Transverse colon (tissue), 4 donors: Measurements from ENCODE around the gene HPCAL1. TPM values are rescaled to one million over a fixed set of nuclear protein-coding genes. Genes with fewer than 3 reads are reported as not detected.

Experiments
- DNase-seq: peaks from one replicate; pipeline ENCODE4 v3.0.0-alpha.2; 2019
- H3K27ac ChIP-seq, 4 donors: fragments of 200-600 bp; sonication (generic); 2 replicates each; pipeline ENCODE4 v1.5.1; 2016 to 2018; ENCODE audit warnings: inconsistent platforms in 4 of 4
- H3K27me3 ChIP-seq: fragments of 200-600 bp; sonication (generic); 2 replicates; pipeline ENCODE4 v1.5.1; 2017; ENCODE audit warnings: inconsistent platforms
- H3K36me3 ChIP-seq, 4 donors: fragments of 200-600 bp; sonication (generic); 2 replicates each; pipeline ENCODE4 v1.5.1; 2017 to 2019; ENCODE audit warnings: inconsistent platforms in 4 of 4
- H3K4me1 ChIP-seq, 4 donors: fragments of 200-600 bp; sonication (generic); 2 replicates each; pipeline ENCODE4 v1.5.1; 2017 to 2020; ENCODE audit warnings: inconsistent platforms in 4 of 4
- H3K4me3 ChIP-seq, 4 donors: fragments of 200-600 bp; sonication (generic); 1 replicate in 1 of 4; 2 replicates in 3 of 4; pipeline versions ENCODE4 v1.5.1 to v1.6.1; 2017 to 2019; ENCODE audit warnings: inconsistent platforms in 4 of 4
- H3K9me3 ChIP-seq, 2 donors: fragments of 200-600 bp; sonication (generic); 2 replicates each; pipeline ENCODE4 v1.5.1; 2017 to 2019; ENCODE audit warnings: inconsistent platforms in 2 of 2
- CTCF ChIP-seq, 5 experiments: fragments of 200-600 bp in 3 of 5; fragments of 450-650 bp in 2 of 5; sonication (generic) in 3 of 5; IDR thresholded peaks; 1 replicate in 2 of 5; 2 replicates in 3 of 5; pipeline ENCODE4 v1.5.1; 2016 to 2017; ENCODE audit warnings: antibody characterized with exemption in 5 of 5, inconsistent platforms in 3 of 5, mild to moderate bottlenecking in 2 of 5, moderate library complexity in 1 of 5
- EP300 ChIP-seq: sonication (generic); formaldehyde crosslinking; IDR thresholded peaks from one replicate; pipeline ENCODE4 v1.6.1; 2017; ENCODE audit warnings: antibody characterized with exemption, low read depth
- POLR2A ChIP-seq: fragments of 450-650 bp; IDR thresholded peaks from one replicate; pipeline ENCODE4 v1.6.1; 2016; ENCODE audit warnings: antibody characterized with exemption, mild to moderate bottlenecking, moderate library complexity
- POLR2AphosphoS5 ChIP-seq, 3 donors: sonication (generic); formaldehyde crosslinking; IDR thresholded peaks; one replicate each; pipeline ENCODE4 v1.6.1; 2016; ENCODE audit warnings: antibody characterized with exemption in 3 of 3
- WGBS, 2 donors: methylation state at CpG; one replicate each; pipeline ENCODE4 v1.1.5; 2018; ENCODE audit warnings: low coverage in 1 of 2; 5-methylcytosine and 5-hydroxymethylcytosine counted together
- in situ Hi-C, 4 donors: fragments of 200-750 bp; cut with MboI; loops; one replicate each; pipeline versions ENCODE4 v1.15.0 to v1.15.1; 2017; ENCODE audit warnings: low sequenced_read_pairs in 3 of 4, low pct_ligation_motif_present in 1 of 4, low pct_unique_long_range_greater_than_20kb in 1 of 4
- intact Hi-C: fragments of 100-400 bp; cut with DNase I; formaldehyde crosslinking; loops from one replicate; pipeline ENCODE4 v1.15.1; 2023; ENCODE audit warnings: low total_unique reads
- total RNA-seq, 4 donors: library from RNA; depleted of rRNA; stranded (reverse); fragments of >200 nt; gene quantifications; one replicate each; pipeline ENCODE4 v1.1.0, GENCODE V29; 2016

HPCAL1 gene
- total RNA-seq, 4 donors from 2014 or later: 88.9 to 221 (median 129) TPM

- Histone ChIP-seq H3K27me3 (no peaks in the 10 kb centered on the region), H3K4me1 (peaks cover 46 to 79% (median 61%) of the 10 kb centered on the region in 4 donors), H3K36me3 (no peaks in the 10 kb centered on the region), H3K9me3 (no peaks in the 10 kb centered on the region), H3K27ac (peak overlapping the region in 2 of 4 donors; percentile 46 to 81), H3K4me3 (no peak overlapping the region)
- intact Hi-C loops (loop anchor here (5.0 kb wide), 1 partner anchor 129 kb away; no protein-coding TSS in a partner anchor), in situ Hi-C loops (loop anchor here in 3 of 4 donors (10.0 to 25.0 kb wide), 3 partner anchors 124 to 274 kb away; no protein-coding TSS in a partner anchor)
- 60 to 77% methylated on average over 1 to 13 of the region's 13 CpGs for WGBS, 2 donors
- DNase-seq: no peak
- no peak for TF ChIP-seq EP300
- TF ChIP-seq POLR2A: no peak
- no peak for TF ChIP-seq CTCF (IDR thresholded peaks at IDR 0.05)
- TF ChIP-seq POLR2AphosphoS5 (IDR thresholded peaks at IDR 0.05): no peak
These were observed 108.2 kb downstream of the HPCAL1 start for GRCh38 chr2:10410823-10411437.

GRCh38 chr2:10411557-10411956, 108.9 kb downstream of the HPCAL1 start:
- peak overlapping the region in 1 of 4 donors; percentile 81 for H3K27ac ChIP-seq
- WGBS, 2 donors: 94% methylated on average over 8 of the region's 8 CpGs; no CpG with 5 or more reads in 1 of the 2 donors
- intact Hi-C loops (loop anchor here (5.0 kb wide), 1 partner anchor 129 kb away; no protein-coding TSS in a partner anchor), in situ Hi-C loops (loop anchor here in 3 of 4 donors (10.0 to 25.0 kb wide), 3 partner anchors 124 to 274 kb away; no protein-coding TSS in a partner anchor)
- H3K36me3 ChIP-seq: no peaks in the 10 kb centered on the region
- no peak overlapping the region for H3K4me3 ChIP-seq
- H3K9me3 ChIP-seq: no peaks in the 10 kb centered on the region
- H3K4me1 ChIP-seq: peaks cover 45 to 78% (median 57%) of the 10 kb centered on the region in 4 donors
- H3K27me3 ChIP-seq: no peaks in the 10 kb centered on the region
- TF ChIP-seq CTCF (IDR thresholded peaks at IDR 0.05) (no peak), POLR2A (no peak), EP300 (no peak), POLR2AphosphoS5 (IDR thresholded peaks at IDR 0.05) (no peak)
- DNase-seq: no peak

GRCh38 chr2:10412380-10412779, 109.7 kb downstream of the HPCAL1 start:
- 93% methylated on average over 3 of the region's 3 CpGs; no CpG with 5 or more reads in 1 of the 2 donors for WGBS, 2 donors
- peak overlapping the region; percentile 41 to 81 (median 61) for H3K27ac ChIP-seq
- H3K9me3 ChIP-seq: no peaks in the 10 kb centered on the region
- H3K36me3 ChIP-seq: no peaks in the 10 kb centered on the region
- in situ Hi-C loops: loop anchor here in 3 of 4 donors (10.0 to 25.0 kb wide), 3 partner anchors 125 to 275 kb away; no protein-coding TSS in a partner anchor
- no peak for TF ChIP-seq POLR2A
- TF ChIP-seq POLR2AphosphoS5 (IDR thresholded peaks at IDR 0.05): no peak
- no peak for TF ChIP-seq EP300
- no peak for TF ChIP-seq CTCF (IDR thresholded peaks at IDR 0.05)
- peak; percentile 53 for DNase-seq
- H3K4me3 ChIP-seq: no peak overlapping the region
- no peaks in the 10 kb centered on the region for H3K27me3 ChIP-seq
- intact Hi-C loops: loop anchor here (5.0 kb wide), 1 partner anchor 130 kb away; no protein-coding TSS in a partner anchor
- H3K4me1 ChIP-seq: peaks cover 37 to 74% (median 53%) of the 10 kb centered on the region in 4 donors

- DNase-seq: no peak
- no peak overlapping the region for H3K4me3 ChIP-seq
- H3K36me3 ChIP-seq: no peaks in the 10 kb centered on the region
- WGBS, 2 donors: 86 to 92% methylated on average over 2 to 10 of the region's 10 CpGs
- in situ Hi-C loops (loop anchor here in 3 of 4 donors (10.0 to 25.0 kb wide), 3 partner anchors 126 to 276 kb away; no protein-coding TSS in a partner anchor), intact Hi-C loops (loop anchor here (5.0 kb wide), 1 partner anchor 131 kb away; no protein-coding TSS in a partner anchor)
- no peaks in the 10 kb centered on the region for H3K9me3 ChIP-seq
- no peaks in the 10 kb centered on the region for H3K27me3 ChIP-seq
- H3K27ac ChIP-seq: peak overlapping the region; percentile 55 to 81 (median 66)
- no peak for TF ChIP-seq POLR2AphosphoS5 (IDR thresholded peaks at IDR 0.05)
- TF ChIP-seq POLR2A: no peak
- no peak for TF ChIP-seq CTCF (IDR thresholded peaks at IDR 0.05)
- no peak for TF ChIP-seq EP300
- peaks cover 32 to 70% (median 42%) of the 10 kb centered on the region in 4 donors for H3K4me1 ChIP-seq
These were observed 110.8 kb downstream of the HPCAL1 start for GRCh38 chr2:10413503-10413902.
